Measurements from ENCODE around the gene SEC14L3. TPM values are rescaled to one million over a fixed set of nuclear protein-coding genes. Genes with fewer than 3 reads are reported as not detected.

The SEC14L3 gene
- total RNA-seq, 6 experiments from 2014 or later, result 0.31 to 1.1 (median 0.55) TPM; not detected in 2

DNA sequence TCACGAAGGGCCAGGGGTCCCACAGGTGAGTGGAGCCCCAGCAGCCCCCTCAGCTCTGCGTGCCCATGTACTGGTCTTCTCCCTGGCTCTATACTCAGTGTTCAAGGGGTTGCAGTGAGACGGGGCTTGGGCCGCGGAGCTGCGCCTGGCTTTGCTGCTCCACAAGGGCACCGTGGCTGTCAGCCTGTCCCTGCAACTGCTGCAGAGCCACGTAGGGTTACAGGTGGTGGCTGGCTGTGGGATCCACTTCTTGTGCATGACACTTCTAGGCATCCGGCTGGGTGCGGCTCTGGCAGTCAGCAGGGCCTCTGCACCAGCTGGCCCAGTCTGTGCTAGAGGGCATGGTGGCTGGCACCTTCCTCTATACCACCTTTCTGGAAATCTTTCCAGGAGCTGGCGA is 32.0 kb downstream of the SEC14L3 start:
- 100% methylated on average over 1 of the region's 11 CpGs for WGBS (ENCODE audit: insufficient coverage, low coverage, low lambda C conversion rate, missing lambda C conversion rate)
- TF ChIP-seq, protein P1, sequence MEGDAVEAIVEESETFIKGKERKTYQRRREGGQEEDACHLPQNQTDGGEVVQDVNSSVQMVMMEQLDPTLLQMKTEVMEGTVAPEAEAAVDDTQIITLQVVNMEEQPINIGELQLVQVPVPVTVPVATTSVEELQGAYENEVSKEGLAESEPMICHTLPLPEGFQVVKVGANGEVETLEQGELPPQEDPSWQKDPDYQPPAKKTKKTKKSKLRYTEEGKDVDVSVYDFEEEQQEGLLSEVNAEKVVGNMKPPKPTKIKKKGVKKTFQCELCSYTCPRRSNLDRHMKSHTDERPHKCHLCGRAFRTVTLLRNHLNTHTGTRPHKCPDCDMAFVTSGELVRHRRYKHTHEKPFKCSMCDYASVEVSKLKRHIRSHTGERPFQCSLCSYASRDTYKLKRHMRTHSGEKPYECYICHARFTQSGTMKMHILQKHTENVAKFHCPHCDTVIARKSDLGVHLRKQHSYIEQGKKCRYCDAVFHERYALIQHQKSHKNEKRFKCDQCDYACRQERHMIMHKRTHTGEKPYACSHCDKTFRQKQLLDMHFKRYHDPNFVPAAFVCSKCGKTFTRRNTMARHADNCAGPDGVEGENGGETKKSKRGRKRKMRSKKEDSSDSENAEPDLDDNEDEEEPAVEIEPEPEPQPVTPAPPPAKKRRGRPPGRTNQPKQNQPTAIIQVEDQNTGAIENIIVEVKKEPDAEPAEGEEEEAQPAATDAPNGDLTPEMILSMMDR (IDR thresholded peaks at IDR 0.05), result no peak
- TF ChIP-seq POLR2A (IDR thresholded peaks at IDR 0.05), result no peak
- ATAC-seq, result no peak
- Histone ChIP-seq H3K27ac (no peak overlapping the region), H3K27me3 (no peaks in the 10 kb centered on the region), H3K4me1 (peaks cover 0 to 3% (median 0%) of the 10 kb centered on the region in 4 donors), H3K36me3 (no peaks in the 10 kb centered on the region), H3K4me3 (no peak overlapping the region), H3K9me3 (no peaks in the 10 kb centered on the region)
- peak in 1 of 3 donors; percentile 47 for DNase-seq
- intact Hi-C loops (cut with DNase I), result no loop called here

DNA sequence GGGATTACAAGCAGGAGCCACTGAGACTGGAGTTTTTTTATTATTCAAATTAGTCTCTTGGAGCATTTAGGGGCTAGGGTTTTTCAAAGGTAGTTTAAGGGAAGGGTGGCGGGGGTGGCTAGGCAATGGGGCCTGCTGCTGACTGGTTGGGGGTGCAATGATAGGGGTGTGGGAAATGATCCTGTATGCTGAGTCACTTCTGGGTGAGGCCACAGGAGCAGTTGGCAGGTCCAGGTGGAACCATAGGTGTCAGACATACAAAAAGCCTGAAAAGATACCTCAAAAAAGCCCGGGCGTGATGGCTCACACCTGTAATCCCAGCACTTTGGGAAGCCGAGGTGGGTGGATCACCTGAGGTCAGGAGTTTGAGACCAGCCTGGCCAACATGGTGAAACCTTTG is 32.6 kb downstream of the SEC14L3 start:
- 88% methylated on average over 4 of the region's 4 CpGs for WGBS (ENCODE audit: insufficient coverage, low coverage, low lambda C conversion rate, missing lambda C conversion rate)
- no peaks in the 10 kb centered on the region for H3K27me3 ChIP-seq
- no peaks in the 10 kb centered on the region for H3K36me3 ChIP-seq
- no peaks in the 10 kb centered on the region for H3K9me3 ChIP-seq
- no peak overlapping the region for H3K4me3 ChIP-seq
- H3K27ac ChIP-seq, result no peak overlapping the region
- intact Hi-C loops (cut with DNase I), result no loop called here
- ATAC-seq (no peak), DNase-seq (peak in 1 of 3 donors; percentile 16)
- peaks cover 0 to 3% (median 0%) of the 10 kb centered on the region in 4 donors for H3K4me1 ChIP-seq
- TF ChIP-seq, protein P1 (IDR thresholded peaks at IDR 0.05), result no peak
- no peak for TF ChIP-seq POLR2A (IDR thresholded peaks at IDR 0.05)

DNA sequence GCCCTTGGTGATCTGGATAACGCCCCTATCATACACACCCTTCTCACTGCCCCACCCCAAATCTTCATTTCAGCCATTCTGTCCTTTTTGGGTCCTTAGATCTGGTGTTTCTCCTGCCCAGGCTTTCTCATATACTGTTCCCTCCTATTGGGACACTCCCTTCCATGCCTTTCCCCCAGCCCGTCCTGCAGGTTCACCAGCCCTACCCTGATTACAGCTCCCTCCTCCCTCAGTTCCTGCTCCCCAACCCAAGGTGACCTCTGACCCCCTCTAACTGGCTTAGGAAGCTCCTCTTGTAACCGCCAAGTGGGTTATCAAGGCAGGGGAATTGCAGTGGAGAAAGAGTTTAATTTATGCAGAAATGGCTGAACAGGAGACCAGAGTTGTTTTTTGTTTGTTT is 33.3 kb downstream of the SEC14L3 start:
- H3K4me3 ChIP-seq, result no peak overlapping the region
- intact Hi-C loops (cut with DNase I), result no loop called here
- H3K27ac ChIP-seq, result no peak overlapping the region
- H3K36me3 ChIP-seq, result no peaks in the 10 kb centered on the region
- DNase-seq (peak in 1 of 3 donors; percentile 7), ATAC-seq (no peak)
- WGBS (ENCODE audit: insufficient coverage, low coverage, low lambda C conversion rate, missing lambda C conversion rate), result 78% methylated on average over 3 of the region's 3 CpGs
- H3K4me1 ChIP-seq, result peaks cover 0 to 3% (median 0%) of the 10 kb centered on the region in 4 donors
- TF ChIP-seq, protein P1 (IDR thresholded peaks at IDR 0.05), result no peak
- no peak for TF ChIP-seq POLR2A (IDR thresholded peaks at IDR 0.05)
- H3K27me3 ChIP-seq, result no peaks in the 10 kb centered on the region
- no peaks in the 10 kb centered on the region for H3K9me3 ChIP-seq

DNA sequence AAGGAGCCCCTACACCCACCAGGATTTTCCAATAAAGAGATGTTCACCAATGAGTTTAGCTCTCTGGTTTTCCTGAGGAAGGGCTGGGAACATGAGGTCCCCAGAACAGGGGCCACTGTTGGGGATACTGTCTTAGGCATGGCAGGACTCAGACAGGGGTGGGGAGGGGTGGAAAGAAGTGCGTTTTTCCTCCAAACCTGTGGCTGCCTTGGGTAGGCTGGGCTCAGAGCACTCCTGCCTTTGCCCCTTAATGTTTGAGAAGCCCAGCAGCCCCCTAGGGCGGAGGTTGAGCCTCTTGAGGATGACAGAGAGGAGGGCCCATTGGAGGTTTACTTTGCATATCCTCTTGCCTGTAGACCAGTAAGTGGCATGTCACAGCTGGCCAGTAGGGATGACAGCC is 35.6 kb downstream of the SEC14L3 start:
- intact Hi-C loops (cut with DNase I), result no loop called here

More for the DNA sequence above, 35.6 kb downstream of the SEC14L3 start:
- peaks cover 0 to 14% (median 7%) of the 10 kb centered on the region in 4 donors for H3K4me1 ChIP-seq
- H3K27me3 ChIP-seq, result no peaks in the 10 kb centered on the region
- TF ChIP-seq, protein P1 (IDR thresholded peaks at IDR 0.05), result no peak
- no peak for TF ChIP-seq POLR2A (IDR thresholded peaks at IDR 0.05)
- H3K36me3 ChIP-seq, result no peaks in the 10 kb centered on the region
- H3K4me3 ChIP-seq, result no peak overlapping the region
- H3K9me3 ChIP-seq, result no peaks in the 10 kb centered on the region
- peak in 1 of 3 donors; percentile 30 for DNase-seq
- no peak overlapping the region for H3K27ac ChIP-seq
- 60% methylated on average over 1 of the region's 2 CpGs for WGBS (ENCODE audit: insufficient coverage, low coverage, low lambda C conversion rate, missing lambda C conversion rate)
- no peak for ATAC-seq

All from right lobe of liver (tissue), 6 donors.